SIG-M5 treated with dmso at 0.1 percent for 504 hours (cell line): ENCODE results near the gene BRAP.
"Not testable (repeated sequence)": the region's sequence is repeated elsewhere in the genome, so short reads cannot be mapped to it uniquely, and the experiment has no call there.

ENCODE experiments used
- DNase-seq: peaks from one replicate; lab custom pipeline; 2025; ENCODE audit not compliant: unreplicated experiment; lab: John Stamatoyannopoulos, UW

The BRAP gene

GRCh38 chr12:111685811-111686573, at the start of gene BRAP, which contains the start of gene ACAD10:
BRAP (minus strand) TSS chr12:111685956; CDS start chr12:111685792, 164 bp downstream.
ACAD10 (plus strand) TSS chr12:111686053; CDS start chr12:111692710, 6,657 bp downstream.
- DNase-seq, result peak; percentile 96

GRCh38 chr12:111733340-111733915, 47.7 kb upstream of the BRAP start:
- no peak for DNase-seq

GRCh38 chr12:111732786-111733185, 47.0 kb upstream of the BRAP start:
- no peak for DNase-seq

GRCh38 chr12:111730420-111730819, 44.7 kb upstream of the BRAP start:
- no peak for DNase-seq

GRCh38 chr12:111728795-111729194, 43.0 kb upstream of the BRAP start:
- no peak for DNase-seq

GRCh38 chr12:111723646-111724360, 38.0 kb upstream of the BRAP start:
- not testable (repeated sequence) for DNase-seq

- DNase-seq, result no peak
These were observed 34.7 kb upstream of the BRAP start for GRCh38 chr12:111720457-111720856.

GRCh38 chr12:111719316-111719715, 33.6 kb upstream of the BRAP start:
- DNase-seq, result not testable (repeated sequence)

- no peak for DNase-seq
These were observed 29.5 kb upstream of the BRAP start for GRCh38 chr12:111715279-111715678.

- DNase-seq, result no peak
These were observed 20.4 kb upstream of the BRAP start for GRCh38 chr12:111706145-111706544.

GRCh38 chr12:111705672-111706071, 19.9 kb upstream of the BRAP start:
- no peak for DNase-seq

GRCh38 chr12:111699962-111700361, 14.2 kb upstream of the BRAP start:
- DNase-seq, result no peak

- DNase-seq, result no peak
These were observed 8.1 kb upstream of the BRAP start for GRCh38 chr12:111693818-111694217.

GRCh38 chr12:111692575-111693210, 6.9 kb upstream of the BRAP start:
- peak; percentile 8 for DNase-seq

- DNase-seq, result no peak
These were observed 5.5 kb upstream of the BRAP start for GRCh38 chr12:111691262-111691661.

GRCh38 chr12:111687952-111688351, 2.2 kb upstream of the BRAP start:
- DNase-seq, result no peak

GRCh38 chr12:111687255-111687654, 1.5 kb upstream of the BRAP start:
- peak; percentile 22 for DNase-seq

- no peak for DNase-seq
These were observed 884 bp upstream of the BRAP start for GRCh38 chr12:111686574-111687105.

- DNase-seq, result no peak
These were observed 390 bp downstream of the BRAP start for GRCh38 chr12:111685322-111685810.

GRCh38 chr12:111684485-111685198, 1.1 kb downstream of the BRAP start:
- not testable (repeated sequence) for DNase-seq
